ENCODE data around the gene SALL4.

The SALL4 gene

GRCh38 chr20:51802170-51802751, at the start of gene SALL4:
SALL4 (minus strand) TSS chr20:51802521; CDS start chr20:51802408, 113 bp downstream.
- no peak for DNase-seq (ENCODE audit: low read depth, low spot score)
- POLR2A ChIA-PET: no interaction called here
- no peak for TF ChIP-seq CTCF (IDR thresholded peaks at IDR 0.05; ENCODE audit: insufficient read depth, low read length, missing control alignments)
- CTCF ChIA-PET: interaction anchor here (1.0 to 2.5 kb wide), 4 partner anchors 133 to 281 kb away, joined by 3 to 6 read pairs (median 4); no protein-coding TSS in a partner anchor
- H3K4me3 ChIP-seq (ENCODE audit: low read depth, low read length): peak within 1 kb of the TSS; percentile 57

- H3K4me3 ChIP-seq (ENCODE audit: low read depth, low read length): no peak overlapping the region
- DNase-seq (ENCODE audit: low read depth, low spot score): no peak
- no peak for TF ChIP-seq CTCF (IDR thresholded peaks at IDR 0.05; ENCODE audit: insufficient read depth, low read length, missing control alignments)
- CTCF ChIA-PET: no interaction called here
- POLR2A ChIA-PET: interaction anchor here (0.6 kb wide), 1 partner anchor 14 kb away, joined by 3 read pairs; no protein-coding TSS in a partner anchor
Observed at GRCh38 chr20:51848346-51848745, 46.0 kb upstream of the SALL4 start.

GRCh38 chr20:51840865-51841264, 38.5 kb upstream of the SALL4 start:
- POLR2A ChIA-PET: no interaction called here
- CTCF ChIA-PET: no interaction called here
- H3K4me3 ChIP-seq (ENCODE audit: low read depth, low read length): no peak overlapping the region
- no peak for DNase-seq (ENCODE audit: low read depth, low spot score)
- TF ChIP-seq CTCF (IDR thresholded peaks at IDR 0.05; ENCODE audit: insufficient read depth, low read length, missing control alignments): no peak

- no peak overlapping the region for H3K4me3 ChIP-seq (ENCODE audit: low read depth, low read length)
- DNase-seq (ENCODE audit: low read depth, low spot score): no peak
- ChIA-PET CTCF (no interaction called here), POLR2A (no interaction called here)
- no peak for TF ChIP-seq CTCF (IDR thresholded peaks at IDR 0.05; ENCODE audit: insufficient read depth, low read length, missing control alignments)
Observed at GRCh38 chr20:51837876-51838420, 35.6 kb upstream of the SALL4 start.

GRCh38 chr20:51837436-51837835, 35.1 kb upstream of the SALL4 start:
- CTCF ChIA-PET: no interaction called here
- POLR2A ChIA-PET: no interaction called here
- no peak for DNase-seq (ENCODE audit: low read depth, low spot score)
- TF ChIP-seq CTCF (IDR thresholded peaks at IDR 0.05; ENCODE audit: insufficient read depth, low read length, missing control alignments): no peak
- H3K4me3 ChIP-seq (ENCODE audit: low read depth, low read length): no peak overlapping the region

- POLR2A ChIA-PET: no interaction called here
- no peak overlapping the region for H3K4me3 ChIP-seq (ENCODE audit: low read depth, low read length)
- DNase-seq (ENCODE audit: low read depth, low spot score): no peak
- CTCF ChIA-PET: no interaction called here
- no peak for TF ChIP-seq CTCF (IDR thresholded peaks at IDR 0.05; ENCODE audit: insufficient read depth, low read length, missing control alignments)
Observed at GRCh38 chr20:51833326-51833725, 31.0 kb upstream of the SALL4 start.
